ENCODE data around the gene DPYD.

GRCh38 chr1:97508653-97509218 is 412.1 kb downstream of the DPYD start:
- no peak for TF ChIP-seq EZH2phosphoT487 (conservative IDR thresholded peaks at IDR 0.05; ENCODE audit: low read length)
- TF ChIP-seq CTCF (IDR thresholded peaks at IDR 0.05; ENCODE audit: insufficient read depth, low read length, poor library complexity, severe bottlenecking): no peak

Data from SU-DHL-6 (cell line).